Activated T-helper 1 cell treated with anti-CD3 and anti-CD28 coated beads, Interleukin-12 subunit alpha, Interleukin-12 subunit beta, Interleukin-2, Interleukin-4 antibody, amounts not matched to agents 30 ng/mL and 10 ng/mL and 1 ng/mL, durations not matched to agents 14 hours and 24 hours and 36 hours (primary cell): ENCODE results near the gene PRPF40B. TPM values are rescaled to one million over a fixed set of nuclear protein-coding genes. Genes with fewer than 3 reads are reported as not detected.

Experiments
- DNase-seq: peaks from one replicate; pipeline ENCODE4 v3.0.0; 2021; ENCODE audit warnings: low spot score
- H3K27ac Mint-ChIP-seq: one replicate; pipeline ENCODE4 v1.8.0; 2021; ENCODE audit warnings: mild to moderate bottlenecking, mixed read lengths
- H3K27me3 Mint-ChIP-seq: one replicate; pipeline ENCODE4 v1.8.0; 2022; ENCODE audit warnings: mild to moderate bottlenecking, moderate library complexity, mixed read lengths; ENCODE audit not compliant: insufficient read depth
- H3K36me3 Mint-ChIP-seq: one replicate; pipeline ENCODE4 v1.8.0; 2021; ENCODE audit warnings: low read depth, mixed read lengths
- H3K4me1 Mint-ChIP-seq: one replicate; pipeline ENCODE4 v1.8.0; 2021; ENCODE audit warnings: low read depth, mixed read lengths
- H3K4me3 Mint-ChIP-seq: one replicate; pipeline ENCODE4 v1.8.0; 2021; ENCODE audit warnings: mild to moderate bottlenecking, moderate library complexity, mixed read lengths
- H3K9me3 Mint-ChIP-seq: one replicate; pipeline ENCODE4 v1.8.0; 2021; ENCODE audit warnings: mixed read lengths
- intact Hi-C: fragments of 100-400 bp; cut with micrococcal nuclease; formaldehyde crosslinking; loops from one replicate; pipeline ENCODE4 v1.15.1; 2024
- total RNA-seq: library from RNA; stranded (reverse); gene quantifications from 2 replicates; pipeline ENCODE4 v1.2.3, GENCODE V29; 2022

PRPF40B gene
- total RNA-seq, 1 donor from 2014 or later, result 12.7 TPM

DNA sequence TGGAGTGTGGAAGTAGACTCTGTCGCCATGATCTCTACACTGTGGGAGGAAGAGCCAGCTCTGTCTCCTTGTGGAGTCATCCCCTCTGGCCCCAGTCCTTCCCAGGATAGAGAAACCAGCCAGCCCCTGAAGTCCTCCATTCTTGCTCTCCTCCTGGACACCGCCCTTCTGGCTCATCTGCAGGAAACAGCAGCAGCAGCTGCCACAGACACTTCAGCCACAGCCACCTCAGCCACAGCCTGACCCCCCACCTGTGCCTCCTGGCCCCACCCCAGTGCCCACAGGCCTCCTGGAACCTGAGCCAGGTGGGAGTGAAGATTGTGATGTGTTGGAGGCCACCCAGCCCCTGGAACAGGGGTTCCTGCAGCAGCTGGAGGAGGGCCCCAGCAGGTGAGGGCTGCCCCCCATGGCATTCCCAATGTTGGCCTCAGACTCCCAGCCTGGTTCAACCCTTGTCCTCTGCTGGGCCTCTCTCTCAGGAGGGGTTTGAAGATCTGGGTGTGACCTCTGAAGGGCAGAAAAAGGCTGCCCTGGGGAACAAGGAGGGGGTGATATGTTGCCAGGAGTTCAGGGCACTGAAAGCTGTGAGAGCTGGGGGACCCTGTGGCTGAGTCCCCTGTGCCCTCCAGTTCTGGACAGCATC lies 10.5 kb downstream of the PRPF40B start:
- no peaks in the 10 kb centered on the region for H3K9me3 Mint-ChIP-seq
- peaks cover 11% of the 10 kb centered on the region for H3K4me1 Mint-ChIP-seq
- H3K4me3 Mint-ChIP-seq, result no peak overlapping the region
- no peak for DNase-seq
- peaks cover 5% of the 10 kb centered on the region for H3K36me3 Mint-ChIP-seq
- no peaks in the 10 kb centered on the region for H3K27me3 Mint-ChIP-seq
- peak overlapping the region; percentile 4 for H3K27ac Mint-ChIP-seq
- intact Hi-C loops, result no loop called here

DNA sequence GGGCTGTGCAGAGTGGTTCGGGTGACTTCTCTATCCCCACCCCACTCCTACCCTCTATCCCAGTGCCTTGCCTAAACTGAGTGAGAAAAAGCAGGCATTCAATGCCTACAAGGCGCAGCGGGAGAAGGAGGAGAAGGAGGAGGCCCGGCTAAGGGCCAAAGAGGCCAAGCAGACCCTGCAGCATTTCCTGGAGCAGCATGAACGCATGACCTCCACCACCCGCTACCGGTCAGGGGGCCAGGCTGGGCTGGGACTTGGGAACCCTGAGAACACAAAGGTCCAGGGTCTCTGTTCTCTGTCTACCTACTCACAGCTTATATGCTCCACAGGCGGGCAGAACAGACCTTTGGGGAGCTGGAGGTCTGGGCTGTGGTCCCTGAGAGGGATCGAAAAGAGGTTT lies 11.7 kb downstream of the PRPF40B start:
- intact Hi-C loops, result loop anchor here (5.0 kb wide), 2 partner anchors 127 to 207 kb away; partner anchors contain the start of gene BCDIN3D
- H3K9me3 Mint-ChIP-seq, result no peaks in the 10 kb centered on the region
- peaks cover 11% of the 10 kb centered on the region for H3K36me3 Mint-ChIP-seq
- no peak overlapping the region for H3K4me3 Mint-ChIP-seq
- no peak overlapping the region for H3K27ac Mint-ChIP-seq
- H3K4me1 Mint-ChIP-seq, result peaks cover 11% of the 10 kb centered on the region
- H3K27me3 Mint-ChIP-seq, result no peaks in the 10 kb centered on the region
- no peak for DNase-seq

DNA sequence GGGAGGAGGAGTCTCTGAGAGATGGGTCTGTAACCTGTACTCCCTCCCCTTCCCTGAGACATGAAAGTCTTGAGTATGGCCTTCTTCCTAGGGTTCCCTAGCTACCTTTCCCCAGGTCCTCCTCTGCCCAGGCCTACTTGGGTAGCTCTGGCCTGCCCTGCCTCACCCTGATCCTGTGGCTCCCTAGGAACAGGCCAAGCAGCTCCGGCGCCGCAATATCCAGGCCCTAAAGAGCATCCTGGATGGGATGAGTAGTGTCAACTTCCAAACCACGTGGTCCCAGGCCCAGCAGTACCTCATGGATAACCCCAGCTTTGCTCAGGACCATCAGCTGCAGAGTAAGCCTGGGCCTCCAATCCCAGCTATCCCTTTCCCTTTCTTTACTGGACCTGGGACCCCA lies 12.3 kb downstream of the PRPF40B start:
- Mint-ChIP-seq H3K36me3 (peaks cover 15% of the 10 kb centered on the region), H3K9me3 (no peaks in the 10 kb centered on the region), H3K27ac (no peak overlapping the region), H3K4me3 (no peak overlapping the region), H3K27me3 (no peaks in the 10 kb centered on the region), H3K4me1 (peaks cover 11% of the 10 kb centered on the region)
- intact Hi-C loops, result loop anchor here (5.0 kb wide), 2 partner anchors 127 to 207 kb away; partner anchors contain the start of gene BCDIN3D
- no peak for DNase-seq

DNA sequence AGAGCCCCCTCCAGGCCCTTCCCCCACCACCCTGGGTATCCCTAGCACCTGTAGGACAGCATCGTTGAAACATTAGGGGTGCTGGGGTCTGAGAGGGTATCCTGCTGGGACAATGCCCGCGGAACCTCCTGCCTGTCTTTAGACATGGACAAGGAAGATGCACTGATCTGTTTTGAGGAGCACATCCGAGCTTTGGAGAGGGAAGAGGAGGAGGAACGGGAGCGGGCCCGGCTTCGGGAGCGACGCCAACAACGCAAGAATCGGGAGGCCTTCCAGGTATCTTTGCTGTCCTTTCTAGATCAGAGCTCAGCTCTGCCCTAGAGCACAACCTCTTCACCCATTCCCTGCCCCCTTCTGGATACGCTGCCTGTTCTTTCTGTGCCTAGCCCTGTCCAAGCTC lies 13.2 kb downstream of the PRPF40B start:
- H3K9me3 Mint-ChIP-seq, result no peaks in the 10 kb centered on the region

DNA sequence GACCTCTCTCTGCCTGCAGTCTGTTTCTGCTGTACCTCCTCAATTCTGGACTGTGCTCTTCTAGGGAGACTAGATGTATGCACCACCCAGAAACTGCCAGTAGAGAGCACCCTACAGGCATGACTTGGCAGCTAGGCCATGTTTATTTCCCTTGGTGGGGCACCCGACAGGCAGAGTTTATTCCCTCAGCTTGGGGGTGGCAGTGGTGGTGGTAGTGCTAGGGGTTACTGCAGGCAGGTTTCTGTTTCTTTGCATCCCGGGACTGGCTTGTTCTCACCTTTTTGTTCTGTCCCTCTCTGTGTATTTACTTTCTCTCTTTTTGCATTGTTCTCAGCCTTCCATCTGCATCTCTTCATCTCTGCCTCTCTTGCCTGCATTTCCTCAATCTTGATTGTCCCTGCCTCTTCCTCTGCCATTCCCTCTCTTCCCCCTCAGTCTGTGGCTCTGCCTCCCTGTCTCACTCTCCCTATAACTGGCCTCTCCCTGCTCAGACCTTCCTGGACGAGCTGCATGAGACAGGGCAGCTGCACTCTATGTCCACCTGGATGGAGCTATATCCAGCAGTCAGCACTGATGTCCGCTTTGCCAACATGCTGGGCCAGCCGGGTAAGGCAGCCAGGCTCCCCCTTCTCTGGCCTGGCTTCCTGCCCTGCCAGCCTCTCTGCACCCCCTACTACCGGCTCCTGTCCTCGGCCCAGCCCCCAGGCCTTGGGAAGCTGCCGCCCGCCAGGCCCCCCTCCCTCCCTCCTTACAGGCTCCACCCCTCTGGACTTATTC lies 13.8 kb downstream of the PRPF40B start:
- H3K36me3 Mint-ChIP-seq, result peaks cover 15% of the 10 kb centered on the region
- intact Hi-C loops, result loop anchor here (1.0 to 5.0 kb wide), 6 partner anchors 11 to 205 kb away; partner anchors contain the start of genes BCDIN3D, FMNL3 and TMBIM6
- peak overlapping the region; percentile 24 for H3K27ac Mint-ChIP-seq
- peak; percentile 54 for DNase-seq
- no peak overlapping the region for H3K4me3 Mint-ChIP-seq
- peaks cover 11% of the 10 kb centered on the region for H3K4me1 Mint-ChIP-seq
- H3K27me3 Mint-ChIP-seq, result no peaks in the 10 kb centered on the region
- no peaks in the 10 kb centered on the region for H3K9me3 Mint-ChIP-seq

More for the DNA sequence above, 13.2 kb downstream of the PRPF40B start:
- DNase-seq, result no peak
- intact Hi-C loops, result loop anchor here (5.0 kb wide), 2 partner anchors 126 to 206 kb away; partner anchors contain the start of gene BCDIN3D
- peaks cover 11% of the 10 kb centered on the region for H3K4me1 Mint-ChIP-seq
- no peaks in the 10 kb centered on the region for H3K27me3 Mint-ChIP-seq
- no peak overlapping the region for H3K4me3 Mint-ChIP-seq
- peak overlapping the region; percentile 36 for H3K27ac Mint-ChIP-seq
- peaks cover 15% of the 10 kb centered on the region for H3K36me3 Mint-ChIP-seq

DNA sequence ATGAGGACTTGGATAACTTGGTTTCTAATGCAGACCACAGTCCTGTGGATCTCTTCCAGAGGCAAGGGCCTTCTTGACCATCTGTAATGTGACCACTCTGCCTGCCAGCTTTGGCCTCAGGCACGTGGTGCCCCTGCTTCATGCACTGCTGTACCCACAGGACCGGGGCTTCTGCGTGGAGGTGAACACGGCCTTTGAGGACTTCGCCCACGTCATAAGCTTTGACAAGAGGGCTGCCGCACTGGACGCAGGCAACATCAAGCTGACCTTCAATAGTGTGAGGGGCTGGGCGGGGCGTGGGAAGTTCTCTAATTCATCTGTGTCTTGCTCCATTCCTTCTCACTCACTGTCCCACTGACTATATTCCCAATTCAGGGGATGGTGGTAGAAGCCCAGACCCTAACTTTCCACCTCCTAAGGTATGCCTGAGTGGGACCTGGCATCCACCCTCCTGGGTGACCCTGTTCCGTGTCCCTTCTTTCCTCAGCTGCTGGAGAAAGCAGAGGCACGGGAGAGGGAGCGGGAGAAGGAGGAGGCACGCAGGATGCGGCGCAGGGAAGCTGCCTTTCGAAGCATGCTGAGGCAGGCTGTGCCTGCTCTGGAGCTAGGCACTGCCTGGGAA lies 18.5 kb downstream of the PRPF40B start:
- H3K4me3 Mint-ChIP-seq, result no peak overlapping the region
- intact Hi-C loops, result no loop called here
- DNase-seq, result no peak
- H3K9me3 Mint-ChIP-seq, result no peaks in the 10 kb centered on the region
- peaks cover 14% of the 10 kb centered on the region for H3K4me1 Mint-ChIP-seq
- no peaks in the 10 kb centered on the region for H3K27me3 Mint-ChIP-seq
- no peak overlapping the region for H3K27ac Mint-ChIP-seq
- peaks cover 42% of the 10 kb centered on the region for H3K36me3 Mint-ChIP-seq

DNA sequence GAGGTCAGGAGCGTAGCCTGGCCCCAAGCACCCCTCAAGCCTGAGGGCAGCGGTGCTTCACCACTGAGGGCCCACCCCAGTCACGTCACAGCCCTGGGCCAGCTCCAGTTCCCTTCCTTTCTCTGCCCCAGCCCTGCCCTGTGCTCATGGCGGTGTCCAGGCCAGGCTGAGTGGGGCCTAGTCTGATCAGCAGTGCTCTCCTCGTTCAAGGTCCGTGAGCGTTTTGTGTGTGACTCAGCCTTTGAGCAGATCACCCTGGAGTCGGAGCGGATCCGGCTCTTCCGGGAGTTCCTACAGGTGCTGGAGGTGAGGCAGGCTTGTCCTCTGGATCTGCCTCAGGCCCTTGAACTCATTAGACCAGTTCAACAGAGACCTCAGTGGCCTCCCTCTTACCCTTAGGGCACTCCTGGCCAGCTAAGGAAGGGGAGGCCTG lies 19.0 kb downstream of the PRPF40B start:
- Mint-ChIP-seq H3K9me3 (no peaks in the 10 kb centered on the region), H3K27ac (no peak overlapping the region), H3K27me3 (no peaks in the 10 kb centered on the region), H3K4me1 (peaks cover 10% of the 10 kb centered on the region), H3K4me3 (no peak overlapping the region), H3K36me3 (peaks cover 40% of the 10 kb centered on the region)
- no peak for DNase-seq
- intact Hi-C loops, result no loop called here

DNA sequence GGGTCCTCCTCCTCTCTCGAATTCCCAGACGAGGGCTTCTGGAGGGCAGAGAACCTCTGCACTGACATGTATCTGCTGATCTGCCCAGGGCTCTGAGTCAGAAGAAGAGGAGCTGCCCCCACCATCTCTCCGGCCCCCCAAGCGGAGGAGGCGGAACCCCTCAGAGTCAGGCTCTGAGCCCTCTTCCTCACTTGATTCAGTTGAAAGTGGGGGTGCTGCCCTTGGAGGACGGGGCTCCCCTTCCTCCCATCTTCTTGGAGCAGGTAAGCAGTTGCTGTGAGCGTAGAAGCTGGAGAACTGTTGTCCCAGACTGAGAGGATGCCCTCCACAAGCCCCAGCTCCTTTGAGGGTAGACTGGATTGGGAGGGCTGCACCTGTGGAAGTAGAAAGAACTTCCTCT lies 19.8 kb downstream of the PRPF40B start:
- intact Hi-C loops, result no loop called here
- Mint-ChIP-seq H3K36me3 (peaks cover 42% of the 10 kb centered on the region), H3K27ac (no peak overlapping the region), H3K27me3 (no peaks in the 10 kb centered on the region), H3K9me3 (no peaks in the 10 kb centered on the region), H3K4me1 (peaks cover 17% of the 10 kb centered on the region), H3K4me3 (no peak overlapping the region)
- no peak for DNase-seq

DNA sequence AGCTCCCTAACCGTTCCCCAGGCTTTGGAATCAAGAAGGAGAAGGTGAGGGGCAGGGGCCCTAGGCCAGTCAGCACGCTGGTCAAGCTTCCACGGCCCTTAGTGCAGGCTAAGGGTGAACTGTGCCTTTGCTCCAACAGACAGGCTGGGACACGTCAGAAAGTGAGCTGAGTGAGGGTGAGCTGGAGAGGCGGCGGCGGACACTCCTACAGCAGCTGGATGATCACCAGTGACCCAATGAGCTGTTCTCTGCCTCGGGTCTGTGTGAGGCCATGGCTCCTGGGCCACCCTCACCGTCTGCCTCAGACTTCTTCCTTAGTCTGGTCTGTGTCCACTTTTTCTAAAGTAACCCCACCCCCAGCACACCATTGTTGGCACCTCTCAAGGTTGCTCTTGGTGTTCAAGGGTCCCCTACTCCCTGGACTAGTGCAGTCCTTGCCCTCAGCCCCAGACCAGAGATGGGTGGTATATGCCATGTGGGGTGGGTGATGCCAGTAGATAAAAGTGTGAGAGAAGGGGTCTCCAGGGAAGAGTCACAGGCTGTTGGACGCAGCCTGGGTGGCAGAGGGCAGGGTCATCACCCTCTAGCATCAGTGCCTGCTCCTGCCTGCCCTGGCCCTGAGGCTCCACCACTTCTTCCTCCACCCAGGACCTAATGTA lies 20.7 kb downstream of the PRPF40B start:
- Mint-ChIP-seq H3K4me3 (no peak overlapping the region), H3K27ac (peak overlapping the region; percentile 82), H3K36me3 (peaks cover 47% of the 10 kb centered on the region), H3K4me1 (peaks cover 26% of the 10 kb centered on the region), H3K9me3 (no peaks in the 10 kb centered on the region), H3K27me3 (no peaks in the 10 kb centered on the region)
- no peak for DNase-seq
- intact Hi-C loops, result loop anchor here (1.0 to 2.0 kb wide), 4 partner anchors 17 to 97 kb away; partner anchors contain the start of genes FMNL3 and TMBIM6

DNA sequence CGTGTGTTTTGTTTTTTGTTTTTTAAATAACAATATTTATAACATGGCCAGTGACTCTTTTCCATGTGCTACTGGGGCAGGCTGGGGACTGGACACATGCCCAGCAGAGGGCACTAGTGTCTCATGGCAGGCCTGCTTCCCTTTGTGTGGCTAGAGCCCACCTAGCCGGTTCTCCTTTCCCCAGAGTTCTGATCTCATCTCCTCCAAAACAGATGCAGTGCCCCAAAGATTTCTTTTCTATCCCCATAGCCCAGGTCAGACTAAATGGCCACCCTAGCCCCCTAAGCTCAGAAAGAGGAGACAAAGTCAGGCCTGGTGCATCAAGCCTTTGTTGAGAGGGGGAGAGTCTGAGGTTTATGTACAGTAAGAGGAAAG lies 21.2 kb downstream of the PRPF40B start:
- no peaks in the 10 kb centered on the region for H3K27me3 Mint-ChIP-seq
- intact Hi-C loops, result loop anchor here (1.0 to 2.0 kb wide), 4 partner anchors 17 to 97 kb away; partner anchors contain the start of genes FMNL3 and TMBIM6
- H3K27ac Mint-ChIP-seq, result peak overlapping the region; percentile 82
- H3K4me1 Mint-ChIP-seq, result peaks cover 26% of the 10 kb centered on the region
- H3K4me3 Mint-ChIP-seq, result no peak overlapping the region
- no peaks in the 10 kb centered on the region for H3K9me3 Mint-ChIP-seq
- DNase-seq, result peak; percentile 71
- peaks cover 48% of the 10 kb centered on the region for H3K36me3 Mint-ChIP-seq

DNA sequence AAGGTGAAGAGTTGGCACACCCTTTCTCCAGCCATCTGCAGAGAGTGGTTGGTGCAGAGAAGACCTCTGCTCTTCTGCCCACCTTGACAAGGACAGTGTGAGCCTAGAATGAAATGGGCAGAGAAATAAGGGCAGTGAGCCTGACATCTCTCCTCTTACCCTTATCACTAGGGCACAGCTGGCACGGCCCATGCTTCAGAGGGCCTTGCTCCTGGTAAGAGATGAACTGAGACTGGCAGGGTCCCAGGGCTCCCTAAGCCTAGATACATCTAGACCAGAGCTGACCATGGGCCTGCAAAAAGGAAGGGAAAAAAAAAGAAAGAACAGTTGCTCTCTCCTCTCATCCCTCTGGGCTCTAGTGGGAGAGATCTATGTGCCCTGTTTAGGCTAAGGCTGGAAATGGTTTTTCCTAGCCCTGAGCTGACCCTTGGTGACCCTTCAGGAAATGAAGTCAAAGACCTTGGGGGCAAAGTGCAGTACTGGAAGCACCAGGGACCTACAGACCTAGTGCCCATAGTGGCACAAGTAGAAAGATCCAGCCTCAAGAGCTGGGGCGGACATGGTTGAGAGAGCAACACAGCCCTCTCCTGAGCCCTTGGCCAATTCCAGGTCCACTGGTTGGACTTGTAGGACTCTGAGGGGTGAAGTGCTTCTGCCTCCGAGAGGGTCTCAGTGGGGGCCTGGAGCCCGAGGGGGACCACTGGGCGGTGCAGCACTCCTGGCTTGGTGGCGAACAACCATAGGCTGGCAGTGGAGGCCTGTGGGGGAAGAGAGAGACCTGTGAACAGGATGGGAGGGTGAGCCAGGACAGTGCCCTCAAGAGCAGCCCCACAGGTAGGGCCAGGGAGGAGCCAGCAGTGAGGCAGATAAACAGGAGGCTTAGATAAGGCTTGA lies 22.0 kb downstream of the PRPF40B start:
- intact Hi-C loops, result loop anchor here (2.0 kb wide), 1 partner anchor 53 kb away; no protein-coding TSS in a partner anchor
- peak overlapping the region; percentile 42 for H3K27ac Mint-ChIP-seq
- peaks cover 26% of the 10 kb centered on the region for H3K4me1 Mint-ChIP-seq
- peaks cover 49% of the 10 kb centered on the region for H3K36me3 Mint-ChIP-seq
- no peaks in the 10 kb centered on the region for H3K9me3 Mint-ChIP-seq
- H3K27me3 Mint-ChIP-seq, result no peaks in the 10 kb centered on the region
- no peak for DNase-seq
- H3K4me3 Mint-ChIP-seq, result no peak overlapping the region
